Measurements from ENCODE around the gene GATAD2A. TPM values are rescaled to one million over a fixed set of nuclear protein-coding genes. Genes with fewer than 3 reads are reported as not detected.
A peak's percentile ranks its signal among the peaks of the same experiment; 100 is the strongest.

The GATAD2A gene
- total and polyA plus RNA-seq, 2 of the 8 experiments (the other 6 are each of a cell fraction or from before 2014, with no cell fraction given) = 38.4 to 205 TPM

- ChIA-PET POLR2A (ENCODE audit: partially characterized antibody) (interaction anchor here (0.7 to 2.8 kb wide), 14 partner anchors 8 to 83 kb away, joined by 3 to 15 read pairs (median 4); partner anchors contain the start of gene GATAD2A), CTCF (ENCODE audit: partially characterized antibody) (interaction anchor here (0.6 to 2.0 kb wide), 8 partner anchors 12 to 95 kb away, joined by 3 to 11 read pairs (median 6); no protein-coding TSS in a partner anchor)
- Histone ChIP-seq H3K4me3 (ENCODE audit: extremely low read depth in 1 of 4, insufficient read depth in 2 of 4, low read depth in 3 of 4, low read length in 4 of 4) (peak overlapping the region in 3 of 4 experiments; percentile 15 to 41 (median 32); a peak in 5 of 8 replicates), H3K23me2 (ENCODE audit: low read depth, low read length) (peaks cover 2% of the 10 kb centered on the region; the same call in 1 of the 2 replicates), H3K36me3 (ENCODE audit: control insufficient read depth in 2 of 4, insufficient read depth in 4 of 4, low read length in 3 of 4) (peaks cover 8 to 21% (median 12%) of the 10 kb centered on the region in 4 experiments), H2BK120ac (replicated peaks; ENCODE audit: low read depth, low read length) (no peak overlapping the region), H3K4ac (replicated peaks; ENCODE audit: insufficient read length, low read depth, low read length) (peak overlapping the region; percentile 79), H3K9ac (replicated peaks in 1 of 4; ENCODE audit: extremely low read depth in 1 of 4, low read depth in 3 of 4, low read length in 3 of 4) (peak overlapping the region in 2 of 4 experiments; percentile 25 to 34; a peak in 2 of 7 replicates), H4K8ac (ENCODE audit: extremely low read depth, insufficient read depth, low read length) (peak overlapping the region; percentile 9; the same call in 1 of the 2 replicates), H3K27ac (ENCODE audit: low read depth, low read length) (peak overlapping the region; percentile 66), H3K9me3 (ENCODE audit: insufficient read depth in 2 of 2, low read depth in 1 of 2, low read length in 1 of 2) (peaks cover 0 to 4% of the 10 kb centered on the region in 2 experiments; a peak in 2 of 4 replicates), H3K4me1 (replicated peaks in 1 of 4; ENCODE audit: control insufficient read depth in 3 of 4, insufficient read depth in 4 of 4, low read length in 3 of 4) (peaks cover 38 to 58% (median 50%) of the 10 kb centered on the region in 4 experiments), H2BK12ac (ENCODE audit: low read depth, low read length) (peak overlapping the region; percentile 10; the same call in 1 of the 2 replicates), H3K4me2 (ENCODE audit: insufficient read depth in 1 of 2, low read depth in 2 of 2, low read length in 2 of 2) (peak overlapping the region; percentile 67 to 69), H3K23ac (ENCODE audit: insufficient read length) (no peak overlapping the region), H4K5ac (ENCODE audit: insufficient read length, low read depth, low read length) (peak overlapping the region; percentile 37), H2BK15ac (ENCODE audit: low read length) (0 out of 2 replicates have a peak overlapping the region, but pooled peaks have one; percentile 0), H3K79me1 (ENCODE audit: low read depth, low read length) (peaks cover 34% of the 10 kb centered on the region), H3K79me2 (ENCODE audit: control insufficient read depth in 1 of 2, insufficient read depth in 2 of 2, low read length in 2 of 2) (peaks cover 17 to 92% of the 10 kb centered on the region in 2 experiments), H2BK5ac (ENCODE audit: low read depth, low read length) (peak overlapping the region; percentile 28), H2AFZ (ENCODE audit: low read length) (no peak overlapping the region), H3K56ac (replicated peaks; ENCODE audit: insufficient read length, low read depth, low read length) (no peak overlapping the region), H4K20me1 (replicated peaks in 1 of 2; ENCODE audit: control insufficient read depth in 1 of 2, insufficient read depth in 2 of 2, low read length in 2 of 2) (peaks cover 41 to 49% of the 10 kb centered on the region in 2 experiments), H2BK20ac (ENCODE audit: low read length) (peak overlapping the region; percentile 55; the same call in 1 of the 2 replicates), H3K14ac (ENCODE audit: insufficient read length) (no peak overlapping the region), H3K27me3 (replicated peaks in 1 of 4; ENCODE audit: control insufficient read depth in 3 of 4, extremely low read depth in 1 of 4, insufficient read depth in 3 of 4, low read length in 3 of 4) (no peaks in the 10 kb centered on the region; a peak in 1 of 7 replicates), H3K18ac (ENCODE audit: extremely low read depth, low read length) (peak overlapping the region; percentile 75; the same call in 1 of the 2 replicates), H4K91ac (replicated peaks; ENCODE audit: insufficient read length, low read length) (peak overlapping the region; percentile 71), H2AK5ac (ENCODE audit: low read depth, low read length) (0 out of 2 replicates have a peak overlapping the region, but pooled peaks have one; percentile 29)
- peak; percentile 78 to 88 for DNase-seq (ENCODE audit: low read depth in 1 of 2, low spot score in 2 of 2)
- peak; percentile 13 for FAIRE-seq
- WGBS, 2 experiments (ENCODE audit: extremely low coverage in 1 of 2, insufficient coverage in 1 of 2, insufficient read length in 1 of 2, insufficient replicate concordance in 2 of 2, low coverage in 1 of 2, low lambda C conversion rate in 2 of 2, missing lambda C conversion rate in 1 of 2) = 22% methylated on average over 24 of the region's 27 CpGs; no CpG with 5 or more reads in 1 of the 2 experiments
- TF ChIP-seq TEAD4 (IDR thresholded peaks at IDR 0.05; ENCODE audit: low read depth, low read length) = 0 out of 2 replicates have a peak, but pooled peaks have one; percentile 21
- TF ChIP-seq TAF1 (IDR thresholded peaks at IDR 0.05; ENCODE audit: low read depth, low read length) = peak; percentile 45; the same call in 1 of the 2 replicates
- no peak for TF ChIP-seq USF2 (IDR thresholded peaks at IDR 0.05; ENCODE audit: low read length)
- peak; percentile 11; the same call in 1 of the 2 replicates for TF ChIP-seq YY1 (IDR thresholded peaks at IDR 0.05; ENCODE audit: low read depth, low read length)
- TF ChIP-seq EP300 (IDR thresholded peaks at IDR 0.05; ENCODE audit: borderline replicate concordance in 1 of 2, low read depth in 2 of 2, low read length in 2 of 2) = peak in 1 of 2 experiments; percentile 70; a peak in 1 of 3 replicates
- TF ChIP-seq, protein P1, sequence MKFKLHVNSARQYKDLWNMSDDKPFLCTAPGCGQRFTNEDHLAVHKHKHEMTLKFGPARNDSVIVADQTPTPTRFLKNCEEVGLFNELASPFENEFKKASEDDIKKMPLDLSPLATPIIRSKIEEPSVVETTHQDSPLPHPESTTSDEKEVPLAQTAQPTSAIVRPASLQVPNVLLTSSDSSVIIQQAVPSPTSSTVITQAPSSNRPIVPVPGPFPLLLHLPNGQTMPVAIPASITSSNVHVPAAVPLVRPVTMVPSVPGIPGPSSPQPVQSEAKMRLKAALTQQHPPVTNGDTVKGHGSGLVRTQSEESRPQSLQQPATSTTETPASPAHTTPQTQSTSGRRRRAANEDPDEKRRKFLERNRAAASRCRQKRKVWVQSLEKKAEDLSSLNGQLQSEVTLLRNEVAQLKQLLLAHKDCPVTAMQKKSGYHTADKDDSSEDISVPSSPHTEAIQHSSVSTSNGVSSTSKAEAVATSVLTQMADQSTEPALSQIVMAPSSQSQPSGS (IDR thresholded peaks at IDR 0.05; ENCODE audit: low read length) = no peak
These were observed 56.5 kb downstream of the GATAD2A start for GRCh38 chr19:19461671-19462622.

All from H1 (cell line).